CD4-positive, alpha-beta T cell (primary cell): Measurements from ENCODE around the gene IL1RL2. TPM values are rescaled to one million over a fixed set of nuclear protein-coding genes. Genes with fewer than 3 reads are reported as not detected.

Experiments
- ATAC-seq: fragments of 200-7000 bp; cut with Tn5 transposase; one replicate; pipeline ENCODE4 v1.10.0; 2022; ENCODE audit warnings: mild to moderate bottlenecking; ENCODE audit not compliant: poor library complexity
- CTCF ChIA-PET: fragments of 350-600 bp; sonication (Branson Sonifier 250); formaldehyde crosslinking; loops from one replicate; lab custom pipeline; 2021; ENCODE audit warnings: antibody characterized with exemption, inconsistent platforms; lab: Charles Lee
- POLR2A ChIA-PET: fragments of 350-600 bp; sonication (Branson Sonifier 250); formaldehyde crosslinking; loops from one replicate; lab custom pipeline; 2021; ENCODE audit warnings: antibody characterized with exemption, inconsistent platforms; lab: Charles Lee
- DNase-seq, 14 experiments: peaks; one replicate each; pipeline ENCODE4 v3.0.0-alpha.2; 2013 to 2020; ENCODE audit warnings: mixed read lengths in 2 of 14
- H3K27ac ChIP-seq, 2 donors: one replicate each; pipeline versions ENCODE4 v1.5.1 to v1.7.0; 2013; ENCODE audit warnings: low read length in 2 of 2, low read depth in 1 of 2, mild to moderate bottlenecking in 1 of 2
- H3K27me3 ChIP-seq, 2 experiments: 1 replicate in 1 of 2; 2 replicates in 1 of 2; pipeline versions ENCODE4 v1.6.1 to v1.7.0; 2013; ENCODE audit warnings: low read length in 2 of 2, control low read depth in 1 of 2, mild to moderate bottlenecking in 1 of 2, moderate library complexity in 1 of 2; ENCODE audit not compliant: insufficient read depth in 2 of 2, control insufficient read depth in 1 of 2
- H3K36me3 ChIP-seq: one replicate; pipeline ENCODE4 v1.6.1; 2013; ENCODE audit warnings: low read length, control low read depth; ENCODE audit not compliant: insufficient read depth
- H3K4me1 ChIP-seq: one replicate; pipeline ENCODE4 v1.6.1; 2013; ENCODE audit warnings: low read length, control low read depth; ENCODE audit not compliant: insufficient read depth
- H3K4me3 ChIP-seq: one replicate; pipeline ENCODE4 v1.5.1; 2013; ENCODE audit warnings: mild to moderate bottlenecking, low read length, moderate library complexity
- H3K9me3 ChIP-seq, 2 experiments: 1 replicate in 1 of 2; 2 replicates in 1 of 2; pipeline versions ENCODE4 v1.6.1 to v1.7.0; 2013; ENCODE audit warnings: low read length in 2 of 2, mild to moderate bottlenecking in 2 of 2, control low read depth in 1 of 2, moderate library complexity in 1 of 2; ENCODE audit not compliant: control insufficient read depth in 1 of 2, insufficient read depth in 1 of 2
- H3K27ac Mint-ChIP-seq: one replicate; pipeline ENCODE4 v1.8.0; 2020; ENCODE audit warnings: mixed read lengths
- H3K27me3 Mint-ChIP-seq: one replicate; pipeline ENCODE4 v1.8.0; 2021; ENCODE audit warnings: mixed read lengths
- H3K36me3 Mint-ChIP-seq: one replicate; pipeline ENCODE4 v1.8.0; 2021; ENCODE audit warnings: low read depth, mixed read lengths
- H3K4me1 Mint-ChIP-seq: one replicate; pipeline ENCODE4 v1.8.0; 2021; ENCODE audit warnings: low read depth, mixed read lengths
- H3K4me3 Mint-ChIP-seq: one replicate; pipeline ENCODE4 v1.8.0; 2020; ENCODE audit warnings: mild to moderate bottlenecking, mixed read lengths
- H3K9me3 Mint-ChIP-seq: one replicate; pipeline ENCODE4 v1.8.0; 2020; ENCODE audit warnings: mixed read lengths
- intact Hi-C, 2 experiments: fragments of 100-400 bp; cut with DNase I in 1 of 2; cut with micrococcal nuclease in 1 of 2; formaldehyde crosslinking; loops; one replicate each; pipeline versions ENCODE4 v1.15.1 to v1.9.0; 2023 to 2025; cut with DNase I, micrococcal nuclease
- total RNA-seq, 174 experiments: library from RNA in 2 of 174; stranded (reverse) in 2 of 174; gene quantifications; one replicate each; pipeline ENCODE4 v1.2.3 and lab custom pipeline; 2021 to 2026
- TF ChIP-seq, protein P1 (sequence below): fragments of 200-600 bp; IDR thresholded peaks from one replicate; pipeline ENCODE4 v1.8.0; 2022; ENCODE audit warnings: antibody characterized with exemption, mild to moderate bottlenecking

IL1RL2 gene
- total RNA-seq, 2 experiments from 2014 or later: not detected

GRCh38 chr2:102158011-102158755 is 28.6 kb upstream of the IL1RL2 start:
- H3K27me3 ChIP-seq: no peaks in the 10 kb centered on the region
- H3K9me3 ChIP-seq: no peaks in the 10 kb centered on the region
- no peak overlapping the region for H3K27ac ChIP-seq
- Mint-ChIP-seq H3K4me3 (no peak overlapping the region), H3K36me3 (no peaks in the 10 kb centered on the region), H3K9me3 (no peaks in the 10 kb centered on the region), H3K27ac (no peak overlapping the region), H3K4me1 (no peaks in the 10 kb centered on the region), H3K27me3 (no peaks in the 10 kb centered on the region)
- CTCF ChIA-PET: no interaction called here
- no peak overlapping the region for H3K4me3 ChIP-seq
- intact Hi-C loops: no loop called here
- POLR2A ChIA-PET: no interaction called here
- TF ChIP-seq, protein P1, sequence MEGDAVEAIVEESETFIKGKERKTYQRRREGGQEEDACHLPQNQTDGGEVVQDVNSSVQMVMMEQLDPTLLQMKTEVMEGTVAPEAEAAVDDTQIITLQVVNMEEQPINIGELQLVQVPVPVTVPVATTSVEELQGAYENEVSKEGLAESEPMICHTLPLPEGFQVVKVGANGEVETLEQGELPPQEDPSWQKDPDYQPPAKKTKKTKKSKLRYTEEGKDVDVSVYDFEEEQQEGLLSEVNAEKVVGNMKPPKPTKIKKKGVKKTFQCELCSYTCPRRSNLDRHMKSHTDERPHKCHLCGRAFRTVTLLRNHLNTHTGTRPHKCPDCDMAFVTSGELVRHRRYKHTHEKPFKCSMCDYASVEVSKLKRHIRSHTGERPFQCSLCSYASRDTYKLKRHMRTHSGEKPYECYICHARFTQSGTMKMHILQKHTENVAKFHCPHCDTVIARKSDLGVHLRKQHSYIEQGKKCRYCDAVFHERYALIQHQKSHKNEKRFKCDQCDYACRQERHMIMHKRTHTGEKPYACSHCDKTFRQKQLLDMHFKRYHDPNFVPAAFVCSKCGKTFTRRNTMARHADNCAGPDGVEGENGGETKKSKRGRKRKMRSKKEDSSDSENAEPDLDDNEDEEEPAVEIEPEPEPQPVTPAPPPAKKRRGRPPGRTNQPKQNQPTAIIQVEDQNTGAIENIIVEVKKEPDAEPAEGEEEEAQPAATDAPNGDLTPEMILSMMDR: no peak
- DNase-seq (no peak), ATAC-seq (no peak)
- H3K4me1 ChIP-seq: no peaks in the 10 kb centered on the region
- H3K36me3 ChIP-seq: no peaks in the 10 kb centered on the region

DNA sequence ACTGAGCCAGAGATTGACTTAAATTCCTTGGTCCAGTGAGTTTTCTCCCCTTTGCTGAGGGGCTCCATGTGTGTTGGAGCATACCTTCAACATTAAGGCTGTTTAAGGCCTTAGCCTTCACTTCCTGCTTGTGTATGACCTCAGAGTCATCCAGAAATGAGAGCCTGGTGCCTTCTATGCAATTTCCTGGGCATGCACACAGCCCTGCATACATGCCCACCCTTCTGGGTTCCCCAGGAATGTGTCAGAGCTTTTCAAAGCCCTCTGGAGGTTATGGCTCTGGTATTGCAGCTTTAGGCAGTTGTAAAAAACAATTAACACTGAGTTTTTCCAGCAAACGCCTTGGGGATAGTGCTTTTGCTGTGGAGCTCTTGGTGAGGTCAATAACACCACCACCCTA is 27.5 kb upstream of the IL1RL2 start:
- Histone ChIP-seq H3K4me1 (no peaks in the 10 kb centered on the region), H3K27ac (no peak overlapping the region), H3K4me3 (no peak overlapping the region), H3K36me3 (no peaks in the 10 kb centered on the region), H3K27me3 (no peaks in the 10 kb centered on the region), H3K9me3 (no peaks in the 10 kb centered on the region)
- POLR2A ChIA-PET: no interaction called here
- DNase-seq (peak in 1 of 14 experiments; percentile 28), ATAC-seq (no peak)
- Mint-ChIP-seq H3K27ac (no peak overlapping the region), H3K36me3 (no peaks in the 10 kb centered on the region), H3K9me3 (no peaks in the 10 kb centered on the region), H3K27me3 (no peaks in the 10 kb centered on the region), H3K4me3 (no peak overlapping the region), H3K4me1 (no peaks in the 10 kb centered on the region)
- intact Hi-C loops: no loop called here
- CTCF ChIA-PET: no interaction called here
- TF ChIP-seq, protein P1: no peak

DNA sequence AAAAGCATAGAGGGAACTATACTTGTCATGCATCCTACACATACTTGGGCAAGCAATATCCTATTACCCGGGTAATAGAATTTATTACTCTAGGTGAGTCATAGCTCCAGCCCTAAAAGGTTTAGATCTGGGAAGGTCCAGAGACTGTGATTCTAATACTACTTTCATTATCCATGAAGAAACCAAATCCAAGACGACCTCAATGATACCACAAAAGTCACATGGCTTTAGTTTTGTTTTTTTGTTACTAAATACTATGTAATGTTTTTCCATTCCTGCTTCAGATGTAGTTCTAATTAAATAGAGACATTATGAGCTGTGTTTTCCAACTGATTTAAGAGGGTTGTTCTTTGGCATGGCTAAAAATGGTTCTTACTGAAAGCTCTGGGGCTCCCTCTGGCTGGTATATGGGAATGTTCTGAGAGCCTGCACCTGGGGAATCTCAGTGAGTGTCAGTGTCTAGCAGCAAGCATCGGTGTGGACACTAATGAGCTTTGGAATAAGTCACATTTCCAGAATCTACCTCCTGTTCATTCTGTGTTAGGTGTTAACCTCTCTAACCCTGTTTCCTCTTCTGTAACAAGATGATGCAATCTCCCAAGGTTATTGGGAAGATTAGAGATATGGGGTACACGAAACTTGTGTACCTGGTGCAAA is 20.5 kb upstream of the IL1RL2 start:
- no peaks in the 10 kb centered on the region for H3K9me3 ChIP-seq
- DNase-seq: peak in 1 of 14 experiments; percentile 13
- no peaks in the 10 kb centered on the region for H3K27me3 Mint-ChIP-seq
- no peaks in the 10 kb centered on the region for H3K4me1 Mint-ChIP-seq
- H3K27me3 ChIP-seq: no peaks in the 10 kb centered on the region
- TF ChIP-seq, protein P1: no peak
- no peaks in the 10 kb centered on the region for H3K4me1 ChIP-seq
- no peak for ATAC-seq
- ChIA-PET CTCF (interaction anchor here (1.3 kb wide), 1 partner anchor 74 kb away, joined by 3 read pairs; no protein-coding TSS in a partner anchor), POLR2A (no interaction called here)
- no peaks in the 10 kb centered on the region for H3K36me3 Mint-ChIP-seq
- H3K36me3 ChIP-seq: no peaks in the 10 kb centered on the region
- no peak overlapping the region for H3K27ac ChIP-seq
- no peak overlapping the region for H3K4me3 Mint-ChIP-seq
- intact Hi-C loops: loop anchor here (10.0 kb wide), 1 partner anchor 142 kb away; no protein-coding TSS in a partner anchor
- no peaks in the 10 kb centered on the region for H3K9me3 Mint-ChIP-seq
- no peak overlapping the region for H3K27ac Mint-ChIP-seq
- H3K4me3 ChIP-seq: no peak overlapping the region
